SK-N-SH treated with all-trans-retinoic acid at 6 μM for 48 hours (cell line): ENCODE results near the gene PTPRF.

ENCODE experiments used
- ATAC-seq: fragments of 200-7000 bp; cut with Tn5 transposase; 3 replicates; pipeline ENCODE4 v1.9.1; 2020; ENCODE audit warnings: mild to moderate bottlenecking, moderate library complexity
- ARNTL ChIP-seq: fragments of 450-650 bp; formaldehyde crosslinking; IDR thresholded peaks from 2 replicates; pipeline ENCODE4 v1.5.0; 2020; ENCODE audit warnings: low read depth, mild to moderate bottlenecking, moderate library complexity, borderline replicate concordance
- BACH2 ChIP-seq: fragments of 250-450 bp; sonication (Bioruptor Pico); IDR thresholded peaks from 2 replicates; pipeline ENCODE4 v1.9.0; 2021; ENCODE audit warnings: mild to moderate bottlenecking, borderline replicate concordance
- CSDC2 ChIP-seq: fragments of 250-450 bp; sonication (Bioruptor Pico); IDR thresholded peaks from 2 replicates; pipeline ENCODE4 v1.5.0; 2020; ENCODE audit warnings: mild to moderate bottlenecking, moderate library complexity
- ESRRG ChIP-seq: fragments of 250-450 bp; sonication (Bioruptor Pico); IDR thresholded peaks from 2 replicates; pipeline ENCODE4 v1.6.1; 2021; ENCODE audit warnings: mild to moderate bottlenecking
- GLIS3 ChIP-seq: fragments of 250-450 bp; sonication (Bioruptor Pico); IDR thresholded peaks from 2 replicates; pipeline ENCODE4 v1.5.0; 2020; ENCODE audit warnings: mild to moderate bottlenecking, moderate library complexity
- ISL1 ChIP-seq: fragments of 250-450 bp; sonication (Bioruptor Pico); IDR thresholded peaks from 2 replicates; pipeline ENCODE4 v2.1.2; 2022; ENCODE audit warnings: mild to moderate bottlenecking, moderate library complexity
- OSR1 ChIP-seq: fragments of 250-450 bp; sonication (Bioruptor Pico); IDR thresholded peaks from 2 replicates; pipeline ENCODE4 v1.8.0; 2022; ENCODE audit warnings: moderate library complexity, mild to moderate bottlenecking, inconsistent platforms
- PPARA ChIP-seq: fragments of 250-450 bp; sonication (Bioruptor Pico); IDR thresholded peaks from 2 replicates; pipeline ENCODE4 v1.5.0; 2020; ENCODE audit warnings: mild to moderate bottlenecking, borderline replicate concordance
- RARB ChIP-seq: fragments of 250-450 bp; sonication (Bioruptor Pico); IDR thresholded peaks from 2 replicates; pipeline ENCODE4 v1.8.0; 2021; ENCODE audit warnings: mild to moderate bottlenecking, moderate library complexity
- TOX ChIP-seq: fragments of 250-450 bp; sonication (Bioruptor Pico); IDR thresholded peaks from 2 replicates; pipeline ENCODE4 v1.8.0; 2021; ENCODE audit warnings: mild to moderate bottlenecking, moderate library complexity, borderline replicate concordance
- ZFP3 ChIP-seq: fragments of 250-450 bp; sonication (Bioruptor Pico); IDR thresholded peaks from 2 replicates; pipeline ENCODE4 v1.5.0; 2020; ENCODE audit warnings: mild to moderate bottlenecking, moderate library complexity
- ZFP30 ChIP-seq: fragments of 450-650 bp; formaldehyde crosslinking; IDR thresholded peaks from 2 replicates; pipeline ENCODE4 v1.5.0; 2022; ENCODE audit warnings: mild to moderate bottlenecking, moderate library complexity
- ZNF70 ChIP-seq: fragments of 450-650 bp; formaldehyde crosslinking; IDR thresholded peaks from 2 replicates; pipeline ENCODE4 v1.5.0; 2020; ENCODE audit warnings: mild to moderate bottlenecking, moderate library complexity
- ZNF8 ChIP-seq: fragments of 450-650 bp; formaldehyde crosslinking; IDR thresholded peaks from 2 replicates; pipeline ENCODE4 v1.5.0; 2020; ENCODE audit warnings: mild to moderate bottlenecking, moderate library complexity
- TF ChIP-seq, protein P1 (sequence below): fragments of 250-450 bp; sonication (Bioruptor Pico); IDR thresholded peaks from 2 replicates; pipeline ENCODE4 v1.5.1; 2021; ENCODE audit warnings: mild to moderate bottlenecking, moderate library complexity
- TF ChIP-seq, protein P2 (sequence below): fragments of 250-450 bp; sonication (Bioruptor Pico); IDR thresholded peaks from 2 replicates; pipeline ENCODE4 v1.8.0; 2021; ENCODE audit warnings: low read depth, mild to moderate bottlenecking, moderate library complexity, borderline replicate concordance
- TF ChIP-seq, protein P3 (sequence below): fragments of 250-450 bp; sonication (Bioruptor Pico); IDR thresholded peaks from 2 replicates; pipeline ENCODE4 v1.5.1; 2020; ENCODE audit warnings: low read depth, mild to moderate bottlenecking, moderate library complexity
- TF ChIP-seq, protein P4 (sequence below): fragments of 250-450 bp; sonication (Bioruptor Pico); IDR thresholded peaks from 2 replicates; pipeline ENCODE4 v1.8.0; 2020; ENCODE audit warnings: mild to moderate bottlenecking, moderate library complexity, borderline replicate concordance
- TF ChIP-seq, protein P5 (sequence below): fragments of 250-450 bp; sonication (Bioruptor Pico); IDR thresholded peaks from 2 replicates; pipeline ENCODE4 v1.5.0; 2020; ENCODE audit warnings: mild to moderate bottlenecking, moderate library complexity

Gene PTPRF

DNA sequence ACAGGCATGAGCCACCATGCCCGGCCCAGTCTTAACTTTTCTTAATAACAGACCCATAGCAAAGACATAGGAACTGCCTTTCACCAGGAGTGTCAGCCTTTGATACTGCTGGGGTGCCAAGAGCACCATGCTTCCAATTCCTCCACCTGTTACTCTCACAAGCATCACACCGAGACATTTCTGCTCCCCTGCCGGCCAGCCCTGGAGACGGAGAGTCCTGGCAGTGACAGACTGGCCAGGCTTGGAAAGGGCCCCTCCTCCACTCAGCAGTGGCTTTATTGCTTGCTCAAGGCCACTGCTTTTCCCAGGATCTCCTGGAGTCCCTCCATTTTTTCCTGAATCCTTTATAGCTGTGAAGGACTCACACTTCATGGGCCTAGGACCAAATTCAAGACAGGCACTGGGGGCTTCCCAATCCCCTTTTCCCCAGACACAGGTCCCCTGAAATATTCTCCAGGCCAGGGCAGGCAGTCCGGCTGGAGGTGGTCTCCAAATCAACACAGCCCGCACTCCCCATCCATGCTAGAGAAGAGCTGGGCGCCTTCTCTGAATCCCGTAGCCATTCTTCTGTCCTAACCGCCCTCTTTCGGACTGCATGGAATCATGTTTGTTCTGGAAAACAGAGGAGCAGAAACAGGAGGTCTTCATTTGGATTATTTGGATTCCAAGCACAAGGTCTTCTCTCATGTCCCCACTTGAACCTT, 25.5 kb upstream of the PTPRF start:
- TF ChIP-seq CSDC2 (CRISPR knock-in tag) (no peak), TOX (CRISPR knock-in tag) (no peak), ZFP30 (CRISPR knock-in tag) (no peak), ARNTL (CRISPR knock-in tag) (no peak), ESRRG (CRISPR knock-in tag) (no peak), ZNF8 (CRISPR knock-in tag) (no peak), PPARA (no peak), RARB (no peak)
- TF ChIP-seq, protein P1, sequence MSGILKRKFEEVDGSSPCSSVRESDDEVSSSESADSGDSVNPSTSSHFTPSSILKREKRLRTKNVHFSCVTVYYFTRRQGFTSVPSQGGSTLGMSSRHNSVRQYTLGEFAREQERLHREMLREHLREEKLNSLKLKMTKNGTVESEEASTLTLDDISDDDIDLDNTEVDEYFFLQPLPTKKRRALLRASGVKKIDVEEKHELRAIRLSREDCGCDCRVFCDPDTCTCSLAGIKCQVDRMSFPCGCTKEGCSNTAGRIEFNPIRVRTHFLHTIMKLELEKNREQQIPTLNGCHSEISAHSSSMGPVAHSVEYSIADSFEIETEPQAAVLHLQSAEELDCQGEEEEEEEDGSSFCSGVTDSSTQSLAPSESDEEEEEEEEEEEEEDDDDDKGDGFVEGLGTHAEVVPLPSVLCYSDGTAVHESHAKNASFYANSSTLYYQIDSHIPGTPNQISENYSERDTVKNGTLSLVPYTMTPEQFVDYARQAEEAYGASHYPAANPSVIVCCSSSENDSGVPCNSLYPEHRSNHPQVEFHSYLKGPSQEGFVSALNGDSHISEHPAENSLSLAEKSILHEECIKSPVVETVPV, result no peak
- TF ChIP-seq, protein P2, sequence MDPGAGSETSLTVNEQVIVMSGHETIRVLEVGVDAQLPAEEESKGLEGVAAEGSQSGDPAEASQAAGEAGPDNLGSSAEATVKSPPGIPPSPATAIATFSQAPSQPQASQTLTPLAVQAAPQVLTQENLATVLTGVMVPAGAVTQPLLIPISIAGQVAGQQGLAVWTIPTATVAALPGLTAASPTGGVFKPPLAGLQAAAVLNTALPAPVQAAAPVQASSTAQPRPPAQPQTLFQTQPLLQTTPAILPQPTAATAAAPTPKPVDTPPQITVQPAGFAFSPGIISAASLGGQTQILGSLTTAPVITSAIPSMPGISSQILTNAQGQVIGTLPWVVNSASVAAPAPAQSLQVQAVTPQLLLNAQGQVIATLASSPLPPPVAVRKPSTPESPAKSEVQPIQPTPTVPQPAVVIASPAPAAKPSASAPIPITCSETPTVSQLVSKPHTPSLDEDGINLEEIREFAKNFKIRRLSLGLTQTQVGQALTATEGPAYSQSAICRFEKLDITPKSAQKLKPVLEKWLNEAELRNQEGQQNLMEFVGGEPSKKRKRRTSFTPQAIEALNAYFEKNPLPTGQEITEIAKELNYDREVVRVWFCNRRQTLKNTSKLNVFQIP (CRISPR knock-in tag), result no peak
- TF ChIP-seq, protein P3, sequence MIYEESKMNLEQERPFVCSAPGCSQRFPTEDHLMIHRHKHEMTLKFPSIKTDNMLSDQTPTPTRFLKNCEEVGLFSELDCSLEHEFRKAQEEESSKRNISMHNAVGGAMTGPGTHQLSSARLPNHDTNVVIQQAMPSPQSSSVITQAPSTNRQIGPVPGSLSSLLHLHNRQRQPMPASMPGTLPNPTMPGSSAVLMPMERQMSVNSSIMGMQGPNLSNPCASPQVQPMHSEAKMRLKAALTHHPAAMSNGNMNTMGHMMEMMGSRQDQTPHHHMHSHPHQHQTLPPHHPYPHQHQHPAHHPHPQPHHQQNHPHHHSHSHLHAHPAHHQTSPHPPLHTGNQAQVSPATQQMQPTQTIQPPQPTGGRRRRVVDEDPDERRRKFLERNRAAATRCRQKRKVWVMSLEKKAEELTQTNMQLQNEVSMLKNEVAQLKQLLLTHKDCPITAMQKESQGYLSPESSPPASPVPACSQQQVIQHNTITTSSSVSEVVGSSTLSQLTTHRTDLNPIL (CRISPR knock-in tag), result no peak
- no peak for ATAC-seq

DNA sequence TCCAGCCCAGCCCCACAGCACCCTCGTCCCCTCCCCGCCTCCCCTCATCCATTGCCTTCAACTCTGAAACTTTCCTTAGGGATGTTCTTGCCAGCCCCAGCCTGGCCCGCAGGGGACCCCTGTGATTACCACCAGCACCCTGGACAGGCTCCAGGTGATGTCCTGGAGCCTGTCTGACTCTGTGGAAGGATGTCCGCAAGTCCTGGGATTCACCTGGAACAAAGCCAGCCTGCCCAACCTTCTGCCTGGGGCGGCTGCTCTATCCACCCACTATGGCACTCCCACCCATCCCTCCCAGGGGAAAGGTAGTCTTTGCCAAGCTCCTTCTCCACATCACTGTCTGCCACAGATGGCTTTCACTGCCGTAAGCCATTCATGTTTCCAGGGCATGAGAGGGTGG, 24.4 kb upstream of the PTPRF start:
- TF ChIP-seq ARNTL (CRISPR knock-in tag), result no peak
- TF ChIP-seq ISL1, result no peak
- TF ChIP-seq BACH2 (CRISPR knock-in tag), result no peak
- no peak for TF ChIP-seq ZFP3 (CRISPR knock-in tag)
- no peak for TF ChIP-seq ZNF70 (CRISPR knock-in tag)
- no peak for TF ChIP-seq GLIS3 (CRISPR knock-in tag)
- TF ChIP-seq, protein P4, sequence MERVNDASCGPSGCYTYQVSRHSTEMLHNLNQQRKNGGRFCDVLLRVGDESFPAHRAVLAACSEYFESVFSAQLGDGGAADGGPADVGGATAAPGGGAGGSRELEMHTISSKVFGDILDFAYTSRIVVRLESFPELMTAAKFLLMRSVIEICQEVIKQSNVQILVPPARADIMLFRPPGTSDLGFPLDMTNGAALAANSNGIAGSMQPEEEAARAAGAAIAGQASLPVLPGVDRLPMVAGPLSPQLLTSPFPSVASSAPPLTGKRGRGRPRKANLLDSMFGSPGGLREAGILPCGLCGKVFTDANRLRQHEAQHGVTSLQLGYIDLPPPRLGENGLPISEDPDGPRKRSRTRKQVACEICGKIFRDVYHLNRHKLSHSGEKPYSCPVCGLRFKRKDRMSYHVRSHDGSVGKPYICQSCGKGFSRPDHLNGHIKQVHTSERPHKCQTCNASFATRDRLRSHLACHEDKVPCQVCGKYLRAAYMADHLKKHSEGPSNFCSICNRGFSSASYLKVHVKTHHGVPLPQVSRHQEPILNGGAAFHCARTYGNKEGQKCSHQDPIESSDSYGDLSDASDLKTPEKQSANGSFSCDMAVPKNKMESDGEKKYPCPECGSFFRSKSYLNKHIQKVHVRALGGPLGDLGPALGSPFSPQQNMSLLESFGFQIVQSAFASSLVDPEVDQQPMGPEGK (CRISPR knock-in tag), result no peak
- TF ChIP-seq, protein P2 (CRISPR knock-in tag), result no peak
- TF ChIP-seq CSDC2 (CRISPR knock-in tag), result no peak
- TF ChIP-seq, protein P3 (CRISPR knock-in tag), result no peak
- TF ChIP-seq RARB, result no peak
- TF ChIP-seq ZFP30 (CRISPR knock-in tag), result no peak
- TF ChIP-seq ZNF8 (CRISPR knock-in tag), result no peak
- TF ChIP-seq TOX (CRISPR knock-in tag), result no peak
- TF ChIP-seq, protein P5, sequence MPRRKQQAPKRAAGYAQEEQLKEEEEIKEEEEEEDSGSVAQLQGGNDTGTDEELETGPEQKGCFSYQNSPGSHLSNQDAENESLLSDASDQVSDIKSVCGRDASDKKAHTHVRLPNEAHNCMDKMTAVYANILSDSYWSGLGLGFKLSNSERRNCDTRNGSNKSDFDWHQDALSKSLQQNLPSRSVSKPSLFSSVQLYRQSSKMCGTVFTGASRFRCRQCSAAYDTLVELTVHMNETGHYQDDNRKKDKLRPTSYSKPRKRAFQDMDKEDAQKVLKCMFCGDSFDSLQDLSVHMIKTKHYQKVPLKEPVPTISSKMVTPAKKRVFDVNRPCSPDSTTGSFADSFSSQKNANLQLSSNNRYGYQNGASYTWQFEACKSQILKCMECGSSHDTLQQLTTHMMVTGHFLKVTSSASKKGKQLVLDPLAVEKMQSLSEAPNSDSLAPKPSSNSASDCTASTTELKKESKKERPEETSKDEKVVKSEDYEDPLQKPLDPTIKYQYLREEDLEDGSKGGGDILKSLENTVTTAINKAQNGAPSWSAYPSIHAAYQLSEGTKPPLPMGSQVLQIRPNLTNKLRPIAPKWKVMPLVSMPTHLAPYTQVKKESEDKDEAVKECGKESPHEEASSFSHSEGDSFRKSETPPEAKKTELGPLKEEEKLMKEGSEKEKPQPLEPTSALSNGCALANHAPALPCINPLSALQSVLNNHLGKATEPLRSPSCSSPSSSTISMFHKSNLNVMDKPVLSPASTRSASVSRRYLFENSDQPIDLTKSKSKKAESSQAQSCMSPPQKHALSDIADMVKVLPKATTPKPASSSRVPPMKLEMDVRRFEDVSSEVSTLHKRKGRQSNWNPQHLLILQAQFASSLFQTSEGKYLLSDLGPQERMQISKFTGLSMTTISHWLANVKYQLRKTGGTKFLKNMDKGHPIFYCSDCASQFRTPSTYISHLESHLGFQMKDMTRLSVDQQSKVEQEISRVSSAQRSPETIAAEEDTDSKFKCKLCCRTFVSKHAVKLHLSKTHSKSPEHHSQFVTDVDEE (CRISPR knock-in tag), result no peak
- TF ChIP-seq OSR1 (CRISPR knock-in tag), result no peak
- TF ChIP-seq, protein P1, result no peak
- TF ChIP-seq, all 23 proteins: peak for 0
- ATAC-seq, result no peak
